ENCODE data around the gene PCDH9. TPM values are rescaled to one million over a fixed set of nuclear protein-coding genes. Genes with fewer than 3 reads are reported as not detected.
A peak's percentile ranks its signal among the peaks of the same experiment; 100 is the strongest.

PCDH9 gene
- total and polyA plus RNA-seq, 3 donors from 2014 or later: 2.3 to 4.6 (median 3.5) TPM

- intact Hi-C loops (cut with DNase I; ENCODE audit: low total_unique reads): no loop called here
- H3K36me3 ChIP-seq (ENCODE audit: low read depth, missing control alignments): no peaks in the 10 kb centered on the region
- no peak overlapping the region for H3K4me3 ChIP-seq
- no peaks in the 10 kb centered on the region for H3K4me1 ChIP-seq
- DNase-seq: no peak
- H3K27ac ChIP-seq: no peak overlapping the region
- no peaks in the 10 kb centered on the region for H3K9me3 ChIP-seq
- no peak for TF ChIP-seq POLR2A (IDR thresholded peaks at IDR 0.05)
- TF ChIP-seq CTCF (IDR thresholded peaks at IDR 0.05): no peak
- no peaks in the 10 kb centered on the region for H3K27me3 ChIP-seq
Measured at GRCh38 chr13:66693656-66694055, 536.5 kb downstream of the PCDH9 start.

- Histone ChIP-seq H3K27ac (no peak overlapping the region), H3K27me3 (no peaks in the 10 kb centered on the region), H3K4me1 (no peaks in the 10 kb centered on the region), H3K36me3 (ENCODE audit: low read depth, missing control alignments) (no peaks in the 10 kb centered on the region), H3K9me3 (no peaks in the 10 kb centered on the region), H3K4me3 (no peak overlapping the region)
- TF ChIP-seq CTCF (IDR thresholded peaks at IDR 0.05): no peak
- no peak for TF ChIP-seq POLR2A (IDR thresholded peaks at IDR 0.05)
- DNase-seq: no peak
- intact Hi-C loops (cut with DNase I; ENCODE audit: low total_unique reads): no loop called here
- WGBS, 2 donors: 57 to 73% methylated on average over 3 of the region's 3 CpGs
Measured at GRCh38 chr13:66691149-66691548, 539.0 kb downstream of the PCDH9 start.

DNA sequence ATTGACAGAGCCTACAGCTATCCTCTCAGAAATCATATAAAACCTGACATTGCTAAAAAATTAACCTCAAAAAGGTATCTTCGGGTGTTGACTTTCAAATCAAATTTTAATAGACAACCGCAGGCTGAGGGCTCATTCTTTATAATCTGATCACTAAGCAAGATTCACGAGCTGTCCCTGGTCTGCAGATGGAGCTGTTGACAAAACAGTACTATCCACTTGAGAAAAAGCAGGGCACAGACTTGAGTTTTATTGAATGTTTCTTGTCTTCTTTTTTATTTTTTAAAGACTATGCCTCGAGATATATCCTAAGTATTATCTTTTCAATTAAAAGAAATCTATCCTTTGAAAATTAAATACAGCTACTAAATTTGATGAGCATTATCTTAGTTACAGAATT, 540.5 kb downstream of the PCDH9 start:
- intact Hi-C loops (cut with DNase I; ENCODE audit: low total_unique reads): no loop called here

DNA sequence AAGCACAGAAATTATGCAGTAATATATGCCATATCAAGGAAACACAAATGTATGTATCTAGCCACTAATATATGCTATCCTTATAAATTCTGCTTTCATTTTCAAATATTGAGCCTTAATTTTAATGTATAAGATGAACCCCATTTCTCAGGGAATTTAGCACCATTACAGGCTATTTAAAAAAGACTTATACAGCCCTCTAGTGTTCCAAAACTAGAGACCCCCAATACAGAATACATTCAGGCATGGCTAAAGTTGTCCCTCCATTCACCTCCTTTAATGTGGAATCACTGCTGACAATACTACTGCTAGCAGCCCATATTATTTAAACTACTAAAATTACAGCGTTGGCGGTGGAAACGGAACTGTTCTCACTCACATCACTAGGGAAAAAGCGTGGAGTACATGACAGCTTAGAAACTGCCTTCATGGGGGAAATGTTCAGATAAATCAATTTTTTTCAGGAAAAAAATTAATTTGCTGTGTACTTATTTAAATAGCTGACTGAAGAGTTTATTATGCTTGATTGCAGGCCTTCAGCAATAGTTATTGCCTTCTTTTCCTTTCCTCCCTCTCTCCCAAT, 541.0 kb downstream of the PCDH9 start:
- H3K36me3 ChIP-seq (ENCODE audit: low read depth, missing control alignments): no peaks in the 10 kb centered on the region
- TF ChIP-seq POLR2A (IDR thresholded peaks at IDR 0.05) (no peak), CTCF (IDR thresholded peaks at IDR 0.05) (no peak)

More for the DNA sequence above, 540.5 kb downstream of the PCDH9 start:
- no peaks in the 10 kb centered on the region for H3K36me3 ChIP-seq (ENCODE audit: low read depth, missing control alignments)
- TF ChIP-seq CTCF (IDR thresholded peaks at IDR 0.05) (no peak), POLR2A (IDR thresholded peaks at IDR 0.05) (no peak)
- no peaks in the 10 kb centered on the region for H3K27me3 ChIP-seq
- H3K9me3 ChIP-seq: no peaks in the 10 kb centered on the region
- H3K27ac ChIP-seq: no peak overlapping the region
- H3K4me1 ChIP-seq: no peaks in the 10 kb centered on the region
- peak; percentile 24 for DNase-seq
- 40 to 49% methylated on average over 4 of the region's 4 CpGs for WGBS, 2 donors
- H3K4me3 ChIP-seq: no peak overlapping the region

DNA sequence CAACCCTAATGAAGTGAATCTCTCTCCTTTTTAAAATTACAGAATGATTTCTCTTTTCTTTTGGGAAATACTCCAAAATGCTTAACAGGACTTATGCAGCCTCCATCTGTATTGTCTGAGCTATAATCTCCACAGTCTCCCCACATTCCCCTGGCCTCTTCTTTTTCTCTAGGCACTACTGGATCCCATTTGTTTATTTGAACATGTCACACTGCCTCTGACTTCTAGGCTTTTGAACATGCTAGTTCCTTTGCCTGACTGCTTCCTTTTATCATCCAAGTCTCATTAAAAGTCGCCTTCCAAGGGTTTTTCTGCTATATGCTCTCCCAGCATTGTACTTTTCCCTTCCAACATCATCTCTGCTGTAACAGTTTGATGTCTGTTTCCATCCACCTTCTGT, 548.7 kb downstream of the PCDH9 start:
- TF ChIP-seq CTCF (IDR thresholded peaks at IDR 0.05) (no peak), POLR2A (IDR thresholded peaks at IDR 0.05) (no peak)
- no peaks in the 10 kb centered on the region for H3K9me3 ChIP-seq
- no peaks in the 10 kb centered on the region for H3K36me3 ChIP-seq (ENCODE audit: low read depth, missing control alignments)
- no peaks in the 10 kb centered on the region for H3K27me3 ChIP-seq
- no peaks in the 10 kb centered on the region for H3K4me1 ChIP-seq
- no peak overlapping the region for H3K27ac ChIP-seq
- H3K4me3 ChIP-seq: no peak overlapping the region
- WGBS, 2 donors: 68 to 78% methylated on average over 1 of the region's 1 CpG
- intact Hi-C loops (cut with DNase I; ENCODE audit: low total_unique reads): no loop called here
- DNase-seq: no peak

More for the DNA sequence above, 541.0 kb downstream of the PCDH9 start:
- WGBS, 2 donors: 84 to 93% methylated on average over 4 of the region's 4 CpGs
- no peak overlapping the region for H3K27ac ChIP-seq
- no peaks in the 10 kb centered on the region for H3K4me1 ChIP-seq
- no peaks in the 10 kb centered on the region for H3K27me3 ChIP-seq
- no peak overlapping the region for H3K4me3 ChIP-seq
- intact Hi-C loops (cut with DNase I; ENCODE audit: low total_unique reads): no loop called here
- H3K9me3 ChIP-seq: no peaks in the 10 kb centered on the region
- no peak for DNase-seq
